Activated naive CD8-positive, alpha-beta T cell treated with anti-CD3 and anti-CD28 coated beads, Interleukin-2, amount 50 U/mL, for 24 hours (primary cell): ENCODE results near the gene CTLA4.

ENCODE experiments used
- ATAC-seq: fragments of 150-1000 bp; cut with Tn5 transposase; one replicate; pipeline ENCODE4 v1.10.0; 2021
- DNase-seq: peaks from one replicate; pipeline ENCODE4 v3.0.0; 2021
- H3K27ac Mint-ChIP-seq: one replicate; pipeline ENCODE4 v1.8.0; 2021; ENCODE audit warnings: mild to moderate bottlenecking, mixed read lengths
- H3K27me3 Mint-ChIP-seq: one replicate; pipeline ENCODE4 v1.8.0; 2021; ENCODE audit warnings: mixed read lengths
- H3K36me3 Mint-ChIP-seq: one replicate; pipeline ENCODE4 v1.8.0; 2021; ENCODE audit warnings: low read depth, mixed read lengths
- H3K4me1 Mint-ChIP-seq: one replicate; pipeline ENCODE4 v1.8.0; 2021; ENCODE audit warnings: mixed read lengths
- H3K4me3 Mint-ChIP-seq: one replicate; pipeline ENCODE4 v1.8.0; 2021; ENCODE audit warnings: mild to moderate bottlenecking, moderate library complexity, mixed read lengths
- H3K9me3 Mint-ChIP-seq: one replicate; pipeline ENCODE4 v1.8.0; 2021; ENCODE audit warnings: mixed read lengths

The CTLA4 gene

DNA sequence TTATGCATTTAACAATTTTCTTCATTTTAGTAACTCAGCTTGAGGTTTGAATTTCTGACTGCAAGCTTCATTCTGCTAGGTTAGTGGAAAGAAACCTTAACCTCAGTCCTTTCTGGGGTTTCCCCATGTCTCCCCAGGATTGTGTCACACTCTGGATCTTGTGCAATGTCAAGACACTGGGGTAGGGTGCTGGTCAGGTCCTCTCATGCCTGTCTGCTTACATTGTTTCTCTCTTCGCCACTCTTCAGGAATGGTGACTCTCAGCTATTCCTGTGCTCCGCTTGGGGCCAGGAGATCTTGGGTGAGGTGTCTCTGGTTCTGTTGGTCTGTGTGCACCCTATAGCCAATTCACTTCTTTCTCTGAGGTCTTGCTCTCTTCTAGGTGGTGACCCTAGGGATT lies 23.9 kb downstream of the CTLA4 start:
- peaks cover 5% of the 10 kb centered on the region for H3K9me3 Mint-ChIP-seq
- peaks cover 66% of the 10 kb centered on the region for H3K4me1 Mint-ChIP-seq
- ATAC-seq (peak; percentile 92), DNase-seq (peak; percentile 50)
- no peaks in the 10 kb centered on the region for H3K27me3 Mint-ChIP-seq
- H3K27ac Mint-ChIP-seq, result peak overlapping the region; percentile 79
- peaks cover 5% of the 10 kb centered on the region for H3K36me3 Mint-ChIP-seq
- H3K4me3 Mint-ChIP-seq, result no peak overlapping the region

DNA sequence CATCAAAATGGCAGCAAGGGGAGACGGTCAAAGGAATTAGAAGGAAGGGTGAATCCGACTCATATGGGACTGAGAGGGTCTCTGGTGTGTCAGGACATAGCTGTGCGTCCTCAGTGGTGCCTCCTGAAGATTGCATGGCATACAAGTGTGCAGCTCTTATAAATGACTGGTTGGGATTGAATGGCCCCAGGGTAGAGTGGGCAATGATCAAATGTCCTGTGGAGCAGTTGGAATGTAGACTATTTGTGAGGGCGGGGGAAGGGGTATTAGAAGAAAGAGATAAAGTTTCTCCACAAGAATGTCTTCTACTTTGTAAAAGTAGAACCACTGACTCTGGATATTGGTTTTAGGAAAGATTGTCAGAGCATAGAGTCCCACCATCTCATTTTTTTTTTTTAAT lies 24.6 kb downstream of the CTLA4 start:
- DNase-seq, result no peak
- Mint-ChIP-seq H3K27me3 (no peaks in the 10 kb centered on the region), H3K4me1 (peaks cover 65% of the 10 kb centered on the region), H3K4me3 (no peak overlapping the region), H3K36me3 (peaks cover 5% of the 10 kb centered on the region), H3K9me3 (peaks cover 5% of the 10 kb centered on the region), H3K27ac (peak overlapping the region; percentile 79)
- ATAC-seq, result no peak

DNA sequence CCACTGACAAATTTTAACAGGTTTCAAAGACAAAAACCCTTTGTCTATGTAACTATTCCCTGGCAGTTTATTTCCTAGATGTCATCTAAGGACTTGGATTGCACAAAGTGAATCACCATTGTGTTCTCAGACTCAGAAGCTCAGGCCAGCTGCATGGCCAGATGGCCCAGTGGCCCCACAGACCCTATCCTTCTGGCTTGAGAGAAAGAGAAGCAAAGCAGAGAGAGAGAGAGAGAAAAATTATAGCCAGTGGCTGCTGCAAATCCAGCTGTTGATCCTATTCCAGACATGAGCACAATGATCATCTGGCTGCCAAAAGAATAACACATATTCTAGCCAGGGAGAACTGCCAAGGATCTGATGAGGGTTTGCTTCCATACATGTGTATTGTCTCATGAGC lies 25.8 kb downstream of the CTLA4 start:
- Mint-ChIP-seq H3K27me3 (no peaks in the 10 kb centered on the region), H3K9me3 (peaks cover 5% of the 10 kb centered on the region), H3K4me1 (peaks cover 72% of the 10 kb centered on the region), H3K27ac (no peak overlapping the region), H3K36me3 (peaks cover 5% of the 10 kb centered on the region), H3K4me3 (no peak overlapping the region)
- DNase-seq, result no peak
- ATAC-seq, result no peak

DNA sequence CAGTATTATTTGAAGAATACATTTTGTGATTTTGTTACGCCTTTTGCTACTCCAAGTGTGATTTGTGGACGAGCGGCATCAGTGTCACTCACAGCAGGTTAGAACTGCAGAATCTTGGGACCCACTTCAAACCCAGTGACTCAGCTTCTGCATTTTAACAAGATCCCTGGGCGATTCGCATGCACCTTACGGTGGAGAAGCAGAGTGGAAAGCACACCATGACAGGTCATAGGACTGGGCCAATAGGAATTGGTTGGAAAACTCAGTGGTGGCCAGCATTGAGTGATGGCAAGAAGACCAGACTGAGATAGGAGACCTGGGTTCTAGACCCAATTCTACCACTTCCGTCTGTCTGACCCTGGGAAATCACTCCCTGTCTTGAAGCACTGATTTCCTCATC lies 26.3 kb downstream of the CTLA4 start:
- Mint-ChIP-seq H3K4me3 (no peak overlapping the region), H3K27me3 (no peaks in the 10 kb centered on the region), H3K9me3 (peaks cover 5% of the 10 kb centered on the region), H3K4me1 (peaks cover 73% of the 10 kb centered on the region), H3K27ac (peak overlapping the region; percentile 68), H3K36me3 (peaks cover 5% of the 10 kb centered on the region)
- ATAC-seq, result no peak
- no peak for DNase-seq

DNA sequence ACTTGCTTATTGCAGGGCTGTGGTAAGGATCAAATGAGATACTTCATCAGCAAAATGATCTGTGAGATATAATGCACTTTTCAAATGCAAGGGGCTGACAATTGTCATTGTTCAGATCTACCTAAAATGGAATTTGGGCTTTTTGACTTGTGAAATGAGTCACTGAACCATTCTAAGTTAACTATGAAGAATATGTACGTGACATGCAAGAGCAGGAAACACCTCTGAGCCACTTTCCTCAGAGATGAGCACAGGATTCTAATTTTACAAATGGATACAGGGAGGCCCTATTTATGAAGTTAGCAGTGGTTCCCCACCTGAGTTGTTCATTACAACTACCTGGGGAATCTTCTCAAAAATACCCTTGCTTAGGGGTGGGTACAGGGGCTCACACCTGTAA lies 26.7 kb downstream of the CTLA4 start:
- DNase-seq, result no peak
- Mint-ChIP-seq H3K27ac (peak overlapping the region; percentile 68), H3K4me1 (peaks cover 73% of the 10 kb centered on the region), H3K36me3 (peaks cover 5% of the 10 kb centered on the region), H3K4me3 (no peak overlapping the region), H3K27me3 (no peaks in the 10 kb centered on the region), H3K9me3 (peaks cover 5% of the 10 kb centered on the region)
- peak; percentile 66 for ATAC-seq

DNA sequence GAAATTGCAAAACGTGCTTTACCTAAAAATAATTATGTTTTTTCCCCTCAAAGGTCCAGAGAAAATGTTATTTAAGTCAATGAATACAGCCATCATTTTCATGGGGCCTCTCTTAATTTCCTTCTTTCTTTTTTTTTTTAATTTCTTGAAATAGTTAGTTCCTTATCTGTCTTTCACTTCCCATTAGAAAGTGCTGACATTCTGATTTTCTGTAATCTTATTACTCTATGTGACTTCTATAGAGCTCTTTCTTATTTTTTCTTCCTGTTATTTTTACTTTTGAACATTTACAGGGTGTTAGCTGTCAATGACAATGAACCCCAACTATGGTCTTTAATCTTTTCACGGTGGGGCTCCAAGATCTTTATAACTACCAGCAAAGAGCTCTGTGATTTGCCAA lies 30.0 kb downstream of the CTLA4 start:
- no peak overlapping the region for H3K4me3 Mint-ChIP-seq
- H3K4me1 Mint-ChIP-seq, result peaks cover 42% of the 10 kb centered on the region
- peaks cover 13% of the 10 kb centered on the region for H3K36me3 Mint-ChIP-seq
- H3K27ac Mint-ChIP-seq, result no peak overlapping the region
- no peaks in the 10 kb centered on the region for H3K27me3 Mint-ChIP-seq
- ATAC-seq, result no peak
- H3K9me3 Mint-ChIP-seq, result peaks cover 23% of the 10 kb centered on the region
- DNase-seq, result no peak

DNA sequence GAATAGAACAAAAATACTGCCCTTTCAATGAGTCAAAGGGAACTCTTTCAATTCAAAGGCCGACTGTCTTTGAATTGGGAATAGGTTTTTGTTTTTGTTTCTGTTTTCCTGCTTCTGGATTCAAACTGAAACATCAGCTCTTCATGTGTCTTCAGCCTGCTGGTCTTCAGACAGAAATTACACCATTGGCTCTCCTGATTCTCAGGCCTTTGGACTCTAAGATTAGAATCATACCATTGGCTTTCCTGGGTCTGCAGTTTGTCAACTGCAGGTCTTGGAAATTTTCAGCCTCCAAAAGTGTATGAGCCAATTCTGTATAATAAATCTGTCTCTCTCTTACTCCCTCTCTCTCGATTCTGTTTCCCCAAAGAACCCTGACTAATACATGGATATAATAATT lies 31.1 kb downstream of the CTLA4 start:
- ATAC-seq (no peak), DNase-seq (no peak)
- no peak overlapping the region for H3K4me3 Mint-ChIP-seq
- H3K4me1 Mint-ChIP-seq, result peaks cover 38% of the 10 kb centered on the region
- H3K27ac Mint-ChIP-seq, result no peak overlapping the region
- H3K36me3 Mint-ChIP-seq, result peaks cover 14% of the 10 kb centered on the region
- peaks cover 30% of the 10 kb centered on the region for H3K9me3 Mint-ChIP-seq
- H3K27me3 Mint-ChIP-seq, result no peaks in the 10 kb centered on the region

DNA sequence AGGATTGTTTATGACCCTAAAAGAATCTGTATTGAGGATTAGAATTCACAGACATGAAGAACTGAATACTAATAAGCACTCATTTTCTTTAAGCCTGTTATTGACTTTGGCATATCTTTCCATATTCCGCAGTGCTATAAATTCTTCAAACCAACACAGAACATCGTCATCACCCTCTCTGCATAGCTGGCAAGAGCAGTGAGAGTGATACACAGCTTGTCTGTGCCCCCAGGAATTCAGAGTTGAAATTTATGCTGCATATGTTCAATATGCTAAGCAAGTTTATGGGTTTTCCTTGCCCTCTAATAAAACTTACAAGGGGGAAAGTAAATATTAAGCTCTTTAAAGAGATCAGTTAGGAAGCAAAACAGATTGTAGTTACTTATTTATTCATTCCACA lies 32.7 kb downstream of the CTLA4 start:
- H3K36me3 Mint-ChIP-seq, result peaks cover 19% of the 10 kb centered on the region
- peaks cover 22% of the 10 kb centered on the region for H3K4me1 Mint-ChIP-seq
- no peak for ATAC-seq
- H3K9me3 Mint-ChIP-seq, result peaks cover 31% of the 10 kb centered on the region
- DNase-seq, result no peak
- H3K27me3 Mint-ChIP-seq, result no peaks in the 10 kb centered on the region
- H3K4me3 Mint-ChIP-seq, result no peak overlapping the region
- H3K27ac Mint-ChIP-seq, result no peak overlapping the region

DNA sequence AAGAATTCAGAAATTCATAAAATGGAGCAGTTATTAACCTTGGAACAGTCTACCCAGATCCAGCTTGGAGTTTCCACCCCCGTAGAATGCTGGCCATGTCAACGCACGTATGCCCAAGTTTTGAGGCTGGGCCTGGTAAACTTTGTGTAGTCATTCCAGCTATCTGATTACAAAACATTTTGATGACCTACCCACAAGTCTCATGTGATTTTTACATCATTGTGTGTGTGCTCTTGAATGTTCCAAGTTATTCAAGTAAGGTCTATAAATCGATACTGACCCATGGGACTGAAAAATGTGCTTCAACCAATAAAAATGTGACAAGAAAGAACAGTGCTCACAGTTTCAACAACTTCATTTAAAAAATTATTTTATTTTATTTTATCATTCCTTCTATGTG lies 36.5 kb downstream of the CTLA4 start:
- no peak overlapping the region for H3K4me3 Mint-ChIP-seq
- peaks cover 11% of the 10 kb centered on the region for H3K4me1 Mint-ChIP-seq
- H3K27me3 Mint-ChIP-seq, result no peaks in the 10 kb centered on the region
- H3K27ac Mint-ChIP-seq, result no peak overlapping the region
- no peak for DNase-seq
- peaks cover 19% of the 10 kb centered on the region for H3K36me3 Mint-ChIP-seq
- H3K9me3 Mint-ChIP-seq, result peaks cover 31% of the 10 kb centered on the region
- no peak for ATAC-seq

DNA sequence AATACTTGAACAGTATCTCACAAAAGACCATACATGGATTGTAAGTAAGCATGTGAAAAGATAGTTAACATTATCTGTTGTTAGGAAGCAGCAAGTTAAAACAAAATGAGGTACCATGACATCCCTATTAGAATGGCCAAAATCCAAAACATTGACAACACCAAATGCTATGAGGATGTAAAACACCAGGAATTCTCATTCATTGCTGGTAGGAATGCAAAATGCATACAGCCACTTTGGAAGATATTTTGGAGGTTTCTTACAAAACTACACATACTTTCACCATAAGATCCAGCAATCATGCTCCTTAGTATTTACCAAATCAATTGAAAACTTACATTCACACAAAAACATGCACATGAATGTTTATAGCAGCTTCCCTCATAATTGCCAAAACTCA lies 38.1 kb downstream of the CTLA4 start:
- DNase-seq (no peak), ATAC-seq (no peak)
- Mint-ChIP-seq H3K4me1 (peaks cover 26% of the 10 kb centered on the region), H3K9me3 (peaks cover 25% of the 10 kb centered on the region), H3K4me3 (no peak overlapping the region), H3K36me3 (peaks cover 18% of the 10 kb centered on the region), H3K27ac (no peak overlapping the region), H3K27me3 (no peaks in the 10 kb centered on the region)

DNA sequence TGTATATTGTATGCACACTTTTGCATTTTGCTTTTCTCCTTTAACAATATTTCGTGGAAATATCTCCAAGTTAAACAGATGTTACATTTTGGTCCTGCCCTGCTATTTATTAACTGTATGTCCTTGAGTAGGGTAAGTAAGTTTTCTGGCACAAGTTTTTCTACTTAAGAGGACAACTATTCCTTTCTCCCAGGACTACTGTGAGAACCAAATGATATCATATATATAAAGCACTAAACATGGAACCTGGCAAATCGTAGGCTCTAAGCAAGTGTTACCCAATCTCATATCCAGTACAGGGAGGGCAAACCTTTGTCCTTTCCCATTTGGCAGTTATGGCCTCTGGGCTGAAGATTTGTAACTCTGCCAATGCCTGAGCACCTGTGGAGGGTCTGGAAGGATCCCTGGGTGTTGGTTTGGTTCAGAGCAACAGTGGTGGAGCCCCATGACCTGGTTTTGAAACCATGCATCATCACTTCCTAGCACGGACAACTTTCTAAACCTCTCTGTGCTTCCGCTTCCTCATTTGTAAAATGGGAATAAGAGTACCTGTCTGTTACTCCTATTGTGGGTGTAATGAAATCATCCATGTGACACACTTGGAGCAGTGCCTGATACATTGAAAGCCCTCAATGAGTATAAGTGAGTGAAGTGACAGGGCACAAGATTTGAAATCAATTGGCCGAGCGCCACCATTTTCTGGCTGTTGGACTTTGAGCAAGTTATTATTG lies 40.7 kb downstream of the CTLA4 start:
- peaks cover 26% of the 10 kb centered on the region for H3K4me1 Mint-ChIP-seq
- no peak overlapping the region for H3K27ac Mint-ChIP-seq
- H3K27me3 Mint-ChIP-seq, result peaks cover 2% of the 10 kb centered on the region
- peaks cover 6% of the 10 kb centered on the region for H3K36me3 Mint-ChIP-seq
- ATAC-seq, result no peak
- H3K9me3 Mint-ChIP-seq, result peaks cover 4% of the 10 kb centered on the region
- no peak overlapping the region for H3K4me3 Mint-ChIP-seq
- DNase-seq, result no peak

DNA sequence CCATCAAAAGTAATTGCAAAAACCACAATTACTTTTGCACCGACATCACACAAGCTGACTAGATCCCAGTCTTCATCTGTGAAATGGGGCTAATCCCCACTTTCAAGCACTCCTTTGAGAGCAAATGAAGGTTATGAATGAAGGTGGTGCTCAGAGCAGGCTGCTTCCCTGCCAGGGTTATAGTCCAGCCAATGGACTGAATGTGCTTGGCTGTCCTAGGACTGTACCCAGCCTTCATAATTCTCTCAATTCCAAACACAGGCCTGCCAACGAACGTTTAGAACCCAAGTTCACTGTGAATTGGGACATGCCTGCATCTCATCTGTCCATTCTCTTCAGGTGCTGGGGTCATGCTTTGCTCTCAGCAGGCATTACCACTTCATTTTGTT lies 41.2 kb downstream of the CTLA4 start:
- Mint-ChIP-seq H3K4me3 (no peak overlapping the region), H3K27me3 (peaks cover 2% of the 10 kb centered on the region), H3K27ac (no peak overlapping the region), H3K4me1 (peaks cover 26% of the 10 kb centered on the region), H3K36me3 (peaks cover 4% of the 10 kb centered on the region), H3K9me3 (peaks cover under 1% of the 10 kb centered on the region)
- DNase-seq, result no peak
- ATAC-seq, result no peak

DNA sequence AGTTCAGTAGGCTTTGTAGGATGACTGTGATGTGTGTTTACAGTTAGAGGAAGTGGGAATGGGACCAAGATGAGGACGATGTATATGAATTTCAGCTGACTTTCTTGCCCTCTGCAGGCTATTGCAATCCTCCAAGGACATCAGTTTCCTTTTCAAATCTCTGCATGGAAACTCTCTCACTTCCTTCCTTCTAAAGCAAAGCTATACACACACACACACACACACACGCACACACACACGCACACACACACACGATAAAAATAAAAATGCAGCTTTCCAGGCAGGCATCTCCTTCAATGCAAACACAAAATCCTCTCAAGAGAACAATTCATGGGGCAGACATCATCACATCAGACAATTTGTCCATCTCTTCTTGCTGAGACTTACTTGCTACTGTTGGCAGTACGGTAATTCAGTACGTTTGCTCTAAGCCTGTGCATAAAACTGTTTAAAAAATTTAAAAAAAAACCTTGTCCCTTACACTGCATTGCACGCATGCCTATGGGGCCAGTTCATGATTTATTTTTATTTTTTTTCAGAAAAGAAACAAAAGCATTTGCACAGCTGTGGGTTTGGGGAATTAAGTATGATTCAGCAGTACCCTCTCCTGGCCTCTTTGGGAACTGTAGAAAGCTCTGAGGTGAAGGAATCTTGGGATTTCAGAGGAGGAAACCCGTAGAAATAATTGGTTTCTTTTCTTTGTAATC lies 41.8 kb downstream of the CTLA4 start:
- no peak for DNase-seq
- peak overlapping the region; percentile 16 for H3K4me3 Mint-ChIP-seq
- H3K9me3 Mint-ChIP-seq, result no peaks in the 10 kb centered on the region
- H3K36me3 Mint-ChIP-seq, result peaks cover 4% of the 10 kb centered on the region
- peaks cover 2% of the 10 kb centered on the region for H3K27me3 Mint-ChIP-seq
- peaks cover 31% of the 10 kb centered on the region for H3K4me1 Mint-ChIP-seq
- peak overlapping the region; percentile 39 for H3K27ac Mint-ChIP-seq
- ATAC-seq, result peak; percentile 62

DNA sequence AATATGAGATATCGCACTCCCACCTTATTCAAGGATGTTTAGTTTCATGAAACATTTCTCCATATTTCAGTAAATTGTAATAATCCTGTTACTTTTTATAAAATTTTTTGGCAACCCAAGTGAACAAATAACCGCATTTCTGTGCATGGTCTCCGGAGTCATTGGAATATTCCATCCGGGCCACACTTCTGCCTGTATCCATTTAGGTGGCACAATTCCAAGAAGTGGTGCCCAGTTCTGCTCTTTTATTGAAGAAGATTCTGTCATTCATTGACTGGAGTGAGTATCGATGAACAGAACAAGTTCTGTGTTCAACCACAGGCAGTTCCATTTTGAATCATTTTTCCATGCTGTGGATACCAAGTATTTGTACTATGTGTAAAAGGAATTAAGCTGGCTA lies 42.4 kb downstream of the CTLA4 start:
- peak; percentile 72 for ATAC-seq
- H3K4me1 Mint-ChIP-seq, result peaks cover 36% of the 10 kb centered on the region
- H3K27me3 Mint-ChIP-seq, result peaks cover 4% of the 10 kb centered on the region
- peak overlapping the region; percentile 18 for H3K4me3 Mint-ChIP-seq
- peaks cover under 1% of the 10 kb centered on the region for H3K36me3 Mint-ChIP-seq
- peak overlapping the region; percentile 39 for H3K27ac Mint-ChIP-seq
- no peaks in the 10 kb centered on the region for H3K9me3 Mint-ChIP-seq
- no peak for DNase-seq

DNA sequence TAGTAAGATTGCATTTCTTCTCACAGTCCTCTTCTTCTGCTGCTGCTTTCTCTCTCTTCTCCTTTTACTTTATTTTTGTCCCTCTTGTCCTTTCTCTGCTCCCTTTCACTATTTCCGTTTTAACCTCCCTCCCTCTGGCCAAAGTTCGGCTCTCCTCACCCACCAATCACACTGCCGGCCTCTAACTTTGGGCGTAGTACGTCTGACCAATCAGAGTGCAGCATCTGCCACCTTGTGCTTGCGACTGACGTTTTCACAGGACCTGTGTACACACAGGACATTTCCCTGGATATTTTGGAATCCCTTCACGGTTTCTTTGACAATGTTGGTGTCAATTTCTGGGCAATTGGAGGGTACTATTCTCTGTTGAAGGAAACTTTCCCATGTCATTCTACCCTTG lies 46.4 kb downstream of the CTLA4 start:
- Mint-ChIP-seq H3K27me3 (peaks cover 4% of the 10 kb centered on the region), H3K4me3 (no peak overlapping the region), H3K36me3 (no peaks in the 10 kb centered on the region), H3K9me3 (no peaks in the 10 kb centered on the region), H3K27ac (no peak overlapping the region), H3K4me1 (peaks cover 45% of the 10 kb centered on the region)
- DNase-seq, result no peak
- no peak for ATAC-seq
